ENCODE results near the gene PTPA. TPM values are rescaled to one million over a fixed set of nuclear protein-coding genes. Genes with fewer than 3 reads are reported as not detected.

PTPA gene
- total and polyA plus RNA-seq, 9 of the 15 experiments (the other 6 are each of a cell fraction or from before 2014, with no cell fraction given): 1.7 to 121 (median 72.6) TPM

GRCh38 chr9:129174724-129175514 is 63.7 kb downstream of the PTPA start (continued):
- peak; percentile 37; the same call in 1 of the 2 replicates for TF ChIP-seq PHF8 (IDR thresholded peaks at IDR 0.05; ENCODE audit: borderline replicate concordance, low read length)
- no peak for TF ChIP-seq ZNF121 (CRISPR knock-in tag; conservative IDR thresholded peaks at IDR 0.05)
- TF ChIP-seq BCOR (IDR thresholded peaks at IDR 0.05): 0 out of 2 replicates have a peak, but pooled peaks have one; percentile 9
- TF ChIP-seq POLR2H (tag; IDR thresholded peaks at IDR 0.05; ENCODE audit: low read depth): no peak
- TF ChIP-seq CTCF (IDR thresholded peaks at IDR 0.05 in 2 of 3, conservative IDR thresholded peaks at IDR 0.05 in 1 of 3; ENCODE audit: insufficient read depth in 2 of 3, low read depth in 1 of 3, low read length in 3 of 3): peak in 1 of 3 experiments; percentile 22; a peak in 2 of 6 replicates
- TF ChIP-seq SMARCE1 (IDR thresholded peaks at IDR 0.05): peak; percentile 29; the same call in 1 of the 2 replicates
- no peak for TF ChIP-seq TGIF2 (CRISPR knock-in tag; IDR thresholded peaks at IDR 0.05)
- TF ChIP-seq HOMEZ (CRISPR knock-in tag; IDR thresholded peaks at IDR 0.05): no peak
- no peak for TF ChIP-seq ZNF766 (CRISPR knock-in tag; conservative IDR thresholded peaks at IDR 0.05)
- 0 out of 2 replicates have a peak, but pooled peaks have one; percentile 46 for TF ChIP-seq ZNF740 (CRISPR knock-in tag; IDR thresholded peaks at IDR 0.05)
- peak in 1 of 2 experiments; percentile 54; a peak in 1 of 4 replicates for TF ChIP-seq ZNF740 (tag; IDR thresholded peaks at IDR 0.05)
- TF ChIP-seq HNRNPLL (IDR thresholded peaks at IDR 0.05; ENCODE audit: low read depth, low read length, poor library complexity, severe bottlenecking): no peak
- TF ChIP-seq ZNF133 (CRISPR knock-in tag; IDR thresholded peaks at IDR 0.05): no peak
- peak; percentile 29; the same call in 1 of the 2 replicates for TF ChIP-seq POLR2G (IDR thresholded peaks at IDR 0.05; ENCODE audit: low read depth, low read length)
- no peak for TF ChIP-seq TCF7L2 (IDR thresholded peaks at IDR 0.05; ENCODE audit: low read depth, low read length)
- peak; percentile 74; the same call in 1 of the 2 replicates for TF ChIP-seq ATF7 (IDR thresholded peaks at IDR 0.05)
- TF ChIP-seq ZNF165 (CRISPR knock-in tag; IDR thresholded peaks at IDR 0.05; ENCODE audit: borderline replicate concordance): no peak
- no peak for TF ChIP-seq KAT2B (IDR thresholded peaks at IDR 0.05; ENCODE audit: low read depth, low read length)
- TF ChIP-seq ZNF589 (CRISPR knock-in tag; IDR thresholded peaks at IDR 0.05; ENCODE audit: low read depth): peak; percentile 68
- TF ChIP-seq ZNF41 (CRISPR knock-in tag; conservative IDR thresholded peaks at IDR 0.05): no peak
- peak; percentile 74; the same call in 1 of the 2 replicates for TF ChIP-seq ZBTB7A (IDR thresholded peaks at IDR 0.05; ENCODE audit: borderline replicate concordance, control insufficient read depth, low read depth, low read length)
- TF ChIP-seq ZNF584 (CRISPR knock-in tag; IDR thresholded peaks at IDR 0.05; ENCODE audit: low read depth): 0 out of 2 replicates have a peak, but pooled peaks have one; percentile 5
- TF ChIP-seq SMARCA4 (IDR thresholded peaks at IDR 0.05): peak; percentile 14; the same call in 1 of the 2 replicates
- no peak for TF ChIP-seq ZNF212 (CRISPR knock-in tag; IDR thresholded peaks at IDR 0.05)
- TF ChIP-seq PTBP1 (IDR thresholded peaks at IDR 0.05; ENCODE audit: low read depth, low read length): no peak
